H9 (cell line): ENCODE data around the gene GYS2. TPM values are rescaled to one million over a fixed set of nuclear protein-coding genes. Genes with fewer than 3 reads are reported as not detected.

ENCODE experiments used
- DNase-seq: peaks from one replicate; pipeline ENCODE4 v3.0.0-alpha.2; 2017
- H2AFZ ChIP-seq: one replicate; pipeline ENCODE4 v1.6.1; 2013; ENCODE audit warnings: mild to moderate bottlenecking, low read length, control low read depth, moderate library complexity
- H2AK5ac ChIP-seq: 2 replicates; pipeline ENCODE4 v1.6.1; 2013; ENCODE audit warnings: low read length, control low read depth, mixed read lengths; ENCODE audit not compliant: insufficient read length
- H2BK120ac ChIP-seq: one replicate; pipeline ENCODE4 v1.6.1; 2013; ENCODE audit warnings: low read depth, mild to moderate bottlenecking, low read length, control low read depth, inconsistent platforms; ENCODE audit not compliant: poor library complexity, severe bottlenecking
- H2BK12ac ChIP-seq: 2 replicates; pipeline ENCODE4 v1.6.1; 2013; ENCODE audit warnings: low read length, control low read depth, mixed read lengths, low read depth; ENCODE audit not compliant: insufficient read length
- H2BK15ac ChIP-seq: 2 replicates; pipeline ENCODE4 v1.6.1; 2013; ENCODE audit warnings: low read depth, low read length, control low read depth
- H2BK20ac ChIP-seq: one replicate; pipeline ENCODE4 v1.6.1; 2013; ENCODE audit warnings: low read depth, mild to moderate bottlenecking, low read length, control low read depth, inconsistent platforms; ENCODE audit not compliant: poor library complexity, severe bottlenecking
- H2BK5ac ChIP-seq: 2 replicates; pipeline ENCODE4 v1.6.1; 2013; ENCODE audit warnings: low read length, control low read depth, mixed read lengths; ENCODE audit not compliant: insufficient read length
- H3K14ac ChIP-seq: 2 replicates; pipeline ENCODE4 v1.6.1; 2013; ENCODE audit warnings: low read length, control low read depth; ENCODE audit not compliant: insufficient read depth
- H3K18ac ChIP-seq: 2 replicates; pipeline ENCODE4 v1.6.1; 2013; ENCODE audit warnings: low read depth, mild to moderate bottlenecking, mixed read lengths, low read length, control low read depth; ENCODE audit not compliant: insufficient read length
- H3K23ac ChIP-seq: 2 replicates; pipeline ENCODE4 v1.6.1; 2013; ENCODE audit warnings: low read length, control low read depth, mixed read lengths, low read depth; ENCODE audit not compliant: insufficient read length
- H3K23me2 ChIP-seq: 2 replicates; pipeline ENCODE4 v1.6.1; 2013; ENCODE audit warnings: low read depth, mild to moderate bottlenecking, mixed read lengths, low read length, control low read depth; ENCODE audit not compliant: insufficient read length, poor library complexity, severe bottlenecking
- H3K27ac ChIP-seq: 2 replicates; pipeline ENCODE4 v1.5.1; 2013; ENCODE audit warnings: low read length, control low read depth, mixed read lengths, low read depth; ENCODE audit not compliant: insufficient read length
- H3K27me3 ChIP-seq: 2 replicates; pipeline ENCODE4 v1.6.1; 2013; ENCODE audit warnings: low read length, control low read depth, inconsistent platforms; ENCODE audit not compliant: insufficient read depth
- H3K4ac ChIP-seq: 2 replicates; pipeline ENCODE4 v1.6.1; 2013; ENCODE audit warnings: low read depth, mild to moderate bottlenecking, control low read depth, inconsistent platforms, low read length, moderate library complexity
- H3K4me1 ChIP-seq: 2 replicates; pipeline ENCODE4 v1.6.1; 2013; ENCODE audit warnings: low read length, control low read depth, inconsistent platforms; ENCODE audit not compliant: insufficient read depth
- H3K4me2 ChIP-seq: 2 replicates; pipeline ENCODE4 v1.6.1; 2013; ENCODE audit warnings: low read length, control low read depth, mixed read lengths; ENCODE audit not compliant: insufficient read length, insufficient read depth
- H3K56ac ChIP-seq: 2 replicates; pipeline ENCODE4 v1.6.1; 2013; ENCODE audit warnings: low read depth, mild to moderate bottlenecking, mixed read lengths, low read length, control low read depth; ENCODE audit not compliant: insufficient read length
- H3K79me1 ChIP-seq: 2 replicates; pipeline ENCODE4 v1.6.1; 2013; ENCODE audit warnings: low read depth, mild to moderate bottlenecking, moderate library complexity, low read length, control low read depth, inconsistent platforms; ENCODE audit not compliant: insufficient read depth, poor library complexity, severe bottlenecking
- H3K79me2 ChIP-seq: 2 replicates; pipeline ENCODE4 v1.6.1; 2013; ENCODE audit warnings: low read length, control low read depth, inconsistent platforms; ENCODE audit not compliant: insufficient read depth
- H3K9ac ChIP-seq: 2 replicates; pipeline ENCODE4 v1.6.1; 2013; ENCODE audit warnings: low read length, control low read depth, mixed read lengths; ENCODE audit not compliant: insufficient read length; ENCODE audit errors: extremely low read depth
- H3K9me3 ChIP-seq: one replicate; pipeline ENCODE4 v1.6.1; 2013; ENCODE audit warnings: low read depth, low read length, inconsistent platforms; ENCODE audit not compliant: control insufficient read depth
- H3T11ph ChIP-seq: one replicate; pipeline ENCODE4 v1.6.1; 2013; ENCODE audit warnings: mild to moderate bottlenecking, low read length, control low read depth, inconsistent platforms
- H4K20me1 ChIP-seq: one replicate; pipeline ENCODE4 v1.6.1; 2013; ENCODE audit not compliant: control insufficient read depth, insufficient read length, insufficient read depth
- H4K5ac ChIP-seq: 2 replicates; pipeline ENCODE4 v1.6.1; 2013; ENCODE audit warnings: low read depth, mild to moderate bottlenecking, mixed read lengths, low read length, control low read depth; ENCODE audit not compliant: insufficient read length
- H4K8ac ChIP-seq: replicated peaks from 2 replicates; pipeline ENCODE4 v1.6.1; 2013; ENCODE audit warnings: low read length, control low read depth, mixed read lengths, low read depth; ENCODE audit not compliant: insufficient read length
- H4K91ac ChIP-seq: 2 replicates; pipeline ENCODE4 v1.6.1; 2013; ENCODE audit warnings: low read depth, mild to moderate bottlenecking, moderate library complexity, mixed read lengths, low read length, control low read depth; ENCODE audit not compliant: insufficient read length
- H3K27ac Mint-ChIP-seq, 3 experiments: 2 replicates in 2 of 3; 3 replicates in 1 of 3; pipeline ENCODE4 v1.8.0; 2020 to 2021; ENCODE audit warnings: mixed read lengths in 3 of 3, mild to moderate bottlenecking in 1 of 3, moderate library complexity in 1 of 3
- H3K27me3 Mint-ChIP-seq: 2 replicates; pipeline ENCODE4 v1.8.0; 2021; ENCODE audit warnings: low read depth, mild to moderate bottlenecking, moderate library complexity, mixed read lengths
- H3K36me3 Mint-ChIP-seq, 3 experiments: 2 replicates in 2 of 3; 3 replicates in 1 of 3; pipeline ENCODE4 v1.8.0; 2020 to 2021; ENCODE audit warnings: low read depth in 3 of 3, mixed read lengths in 3 of 3; ENCODE audit not compliant: insufficient read depth in 1 of 3
- H3K4me1 Mint-ChIP-seq, 2 experiments: 2 replicates each; pipeline ENCODE4 v1.8.0; 2020; ENCODE audit warnings: mixed read lengths in 2 of 2
- H3K4me3 Mint-ChIP-seq, 2 experiments: 2 replicates in 1 of 2; 3 replicates in 1 of 2; pipeline ENCODE4 v1.8.0; 2020 to 2021; ENCODE audit warnings: mild to moderate bottlenecking in 2 of 2, mixed read lengths in 2 of 2, moderate library complexity in 1 of 2
- H3K9me3 Mint-ChIP-seq, 2 experiments: 2 replicates in 1 of 2; 3 replicates in 1 of 2; pipeline ENCODE4 v1.8.0; 2020; ENCODE audit warnings: mild to moderate bottlenecking in 2 of 2, mixed read lengths in 2 of 2, moderate library complexity in 1 of 2
- WGBS: extraction: QIAGEN DNeasy Blood & Tissue Kit; methylation state at CpG from one replicate; pipeline ENCODE4 v1.1.7; 2013; ENCODE audit warnings: missing lambda C conversion rate, low lambda C conversion rate, mixed read lengths; ENCODE audit not compliant: insufficient read length; ENCODE audit errors: extremely low coverage; 5-methylcytosine and 5-hydroxymethylcytosine counted together
- total RNA-seq: library from RNA; stranded (reverse); gene quantifications from 2 replicates; pipeline ENCODE4 v1.2.1, GENCODE V29; 2021
- TF ChIP-seq, protein P1 (sequence below): fragments of 200-600 bp; sonication (generic); conservative IDR thresholded peaks from 3 replicates; pipeline ENCODE4 v1.8.0; 2021; ENCODE audit warnings: antibody characterized with exemption, mild to moderate bottlenecking

GYS2 gene
- total RNA-seq, 1 experiment from 2014 or later: not detected

DNA sequence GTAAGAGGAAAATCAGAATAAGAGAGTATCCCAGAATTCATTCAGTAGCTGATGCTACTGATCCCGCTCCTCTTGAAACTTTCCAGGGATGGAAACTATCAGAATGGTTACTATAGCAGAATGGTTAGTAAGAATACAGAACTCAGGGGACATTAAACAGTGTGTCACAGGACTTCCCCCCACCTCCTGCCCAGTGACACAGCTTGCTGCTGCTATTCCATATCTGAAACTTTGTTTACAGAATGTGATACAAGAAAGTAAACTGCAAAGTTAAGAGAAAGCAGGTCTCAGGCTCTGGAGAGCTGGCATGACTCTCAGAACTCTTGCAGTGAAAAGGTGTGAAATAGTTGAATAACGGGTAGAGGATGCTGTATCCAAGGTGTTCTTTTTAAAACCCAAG lies 75.2 kb downstream of the GYS2 start:
- H3K79me1 ChIP-seq: no peaks in the 10 kb centered on the region
- H2AFZ ChIP-seq: no peak overlapping the region
- Mint-ChIP-seq H3K4me1 (peaks cover 5 to 12% of the 10 kb centered on the region in 2 experiments), H3K36me3 (no peaks in the 10 kb centered on the region), H3K27ac (no peak overlapping the region), H3K9me3 (no peaks in the 10 kb centered on the region), H3K27me3 (peaks cover 71% of the 10 kb centered on the region), H3K4me3 (no peak overlapping the region)
- no peak overlapping the region for H2BK5ac ChIP-seq
- H3K4ac ChIP-seq: no peak overlapping the region
- H3K56ac ChIP-seq: no peak overlapping the region
- DNase-seq: no peak
- no peak overlapping the region for H3K9ac ChIP-seq
- H3K4me1 ChIP-seq: no peaks in the 10 kb centered on the region
- no peak overlapping the region for H3K23ac ChIP-seq
- H2AK5ac ChIP-seq: no peak overlapping the region
- no peak overlapping the region for H2BK12ac ChIP-seq
- WGBS: no CpG with 5 or more reads among the region's 2 CpGs
- no peak overlapping the region for H2BK15ac ChIP-seq
- peaks cover 5% of the 10 kb centered on the region; the same call in 1 of the 2 replicates for H3K27me3 ChIP-seq
- H4K91ac ChIP-seq: no peak overlapping the region
- H3K27ac ChIP-seq: no peak overlapping the region
- no peak overlapping the region for H3T11ph ChIP-seq
- H3K18ac ChIP-seq: no peak overlapping the region
- H4K20me1 ChIP-seq: no peaks in the 10 kb centered on the region
- no peaks in the 10 kb centered on the region for H3K9me3 ChIP-seq
- no peak overlapping the region for H2BK20ac ChIP-seq
- H3K4me2 ChIP-seq: no peak overlapping the region
- no peak overlapping the region for H2BK120ac ChIP-seq
- H3K23me2 ChIP-seq: peaks cover 8% of the 10 kb centered on the region
- no peak overlapping the region for H4K5ac ChIP-seq
- TF ChIP-seq, protein P1, sequence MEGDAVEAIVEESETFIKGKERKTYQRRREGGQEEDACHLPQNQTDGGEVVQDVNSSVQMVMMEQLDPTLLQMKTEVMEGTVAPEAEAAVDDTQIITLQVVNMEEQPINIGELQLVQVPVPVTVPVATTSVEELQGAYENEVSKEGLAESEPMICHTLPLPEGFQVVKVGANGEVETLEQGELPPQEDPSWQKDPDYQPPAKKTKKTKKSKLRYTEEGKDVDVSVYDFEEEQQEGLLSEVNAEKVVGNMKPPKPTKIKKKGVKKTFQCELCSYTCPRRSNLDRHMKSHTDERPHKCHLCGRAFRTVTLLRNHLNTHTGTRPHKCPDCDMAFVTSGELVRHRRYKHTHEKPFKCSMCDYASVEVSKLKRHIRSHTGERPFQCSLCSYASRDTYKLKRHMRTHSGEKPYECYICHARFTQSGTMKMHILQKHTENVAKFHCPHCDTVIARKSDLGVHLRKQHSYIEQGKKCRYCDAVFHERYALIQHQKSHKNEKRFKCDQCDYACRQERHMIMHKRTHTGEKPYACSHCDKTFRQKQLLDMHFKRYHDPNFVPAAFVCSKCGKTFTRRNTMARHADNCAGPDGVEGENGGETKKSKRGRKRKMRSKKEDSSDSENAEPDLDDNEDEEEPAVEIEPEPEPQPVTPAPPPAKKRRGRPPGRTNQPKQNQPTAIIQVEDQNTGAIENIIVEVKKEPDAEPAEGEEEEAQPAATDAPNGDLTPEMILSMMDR: no peak
- no peak overlapping the region for H3K14ac ChIP-seq
- no peaks in the 10 kb centered on the region for H3K79me2 ChIP-seq
- no peak overlapping the region for H4K8ac ChIP-seq
